Erythroblast (primary cell): Measurements from ENCODE around the gene C10orf90.

Experiments
- GATA1 ChIP-seq: IDR thresholded peaks from 2 replicates; pipeline ENCODE4 v1.6.1; 2011; ENCODE audit warnings: low read depth, mild to moderate bottlenecking, control low read depth, low read length, moderate library complexity
- POLR2A ChIP-seq: IDR thresholded peaks from 2 replicates; pipeline ENCODE4 v1.6.1; 2011; ENCODE audit warnings: mild to moderate bottlenecking, low read length

DNA sequence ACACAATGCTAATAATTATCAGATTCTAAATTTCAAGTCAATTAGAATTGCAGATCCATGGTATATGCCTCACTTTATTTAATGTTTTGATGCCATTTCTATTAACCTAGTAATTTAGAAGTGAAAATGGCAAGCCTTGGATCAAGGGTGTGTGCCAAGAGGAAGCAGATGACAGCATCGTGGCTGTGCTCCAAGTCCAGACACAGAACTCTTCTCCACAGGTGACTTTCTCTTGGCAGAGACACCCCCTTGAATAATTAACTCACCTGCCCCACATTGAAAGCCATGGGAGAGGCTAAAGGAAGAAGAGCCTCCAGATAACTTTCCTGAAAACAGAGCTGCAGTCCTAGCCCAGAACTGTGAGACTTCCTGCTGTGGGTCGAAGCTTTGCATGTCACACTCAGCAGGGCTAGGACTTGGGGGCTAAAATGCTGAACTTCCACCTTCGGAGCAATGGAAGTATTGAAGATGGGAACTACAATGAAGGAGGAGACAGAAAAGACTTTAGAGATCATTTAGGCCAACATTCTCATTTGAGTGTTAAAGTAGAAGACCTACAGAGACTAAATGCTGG, 996 bp upstream of the C10orf90 start:
- TF ChIP-seq POLR2A (no peak), GATA1 (no peak)
